ENCODE data around the gene PARVG. TPM values are rescaled to one million over a fixed set of nuclear protein-coding genes. Genes with fewer than 3 reads are reported as not detected.

Gene PARVG
- total and polyA plus RNA-seq, 9 of the 15 experiments (the other 6 are each of a cell fraction or from before 2014, with no cell fraction given) = 0.35 TPM; not detected in 8

DNA sequence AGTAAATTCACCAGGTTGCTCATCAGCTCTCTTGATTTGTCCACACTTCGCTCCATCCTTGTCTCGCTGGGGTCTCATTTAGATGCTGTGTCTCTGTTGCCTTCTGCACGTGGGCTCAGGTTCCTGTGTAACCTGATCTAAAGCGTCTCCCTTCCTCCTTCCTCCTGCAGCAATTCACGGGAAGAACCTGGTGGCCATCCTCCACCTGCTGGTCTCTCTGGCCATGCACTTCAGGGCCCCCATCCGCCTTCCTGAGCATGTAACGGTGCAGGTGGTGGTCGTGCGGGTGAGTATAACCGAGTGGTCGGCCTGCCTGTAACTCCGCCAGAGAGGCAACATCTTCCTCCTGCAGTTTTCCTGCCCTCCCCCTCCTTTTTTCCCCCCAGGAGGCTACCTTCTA, 48.0 kb upstream of the PARVG start:
- Histone ChIP-seq H4K20me1 (replicated peaks; ENCODE audit: control insufficient read depth, insufficient read depth, low read length) (0 out of 2 replicates have a peak, but pooled peaks cover 5% of the 10 kb centered on the region), H3K4me2 (ENCODE audit: insufficient read depth, low read length) (no peak overlapping the region), H3K4me3 (no peak overlapping the region), H3K79me2 (ENCODE audit: control insufficient read depth, insufficient read depth, low read length) (no peaks in the 10 kb centered on the region), H2AFZ (ENCODE audit: low read depth, low read length) (no peak overlapping the region), H3K9ac (ENCODE audit: insufficient read depth in 1 of 2, low read depth in 2 of 2, low read length in 2 of 2) (no peak overlapping the region), H3K27me3 (ENCODE audit: control insufficient read depth in 2 of 2, insufficient read depth in 2 of 2, low read length in 2 of 2) (no peaks in the 10 kb centered on the region), H3K4me1 (replicated peaks in 1 of 2; ENCODE audit: control insufficient read depth in 2 of 2, insufficient read depth in 2 of 2, low read length in 2 of 2) (peaks cover 0 to 5% of the 10 kb centered on the region in 2 experiments; a peak in 4 of 5 replicates), H3K27ac (ENCODE audit: extremely low read depth, low read depth, low read length) (no peak overlapping the region), H3K9me3 (replicated peaks; ENCODE audit: control insufficient read depth, insufficient read depth, low read depth, low read length) (no peaks in the 10 kb centered on the region), H3K36me3 (ENCODE audit: control insufficient read depth, insufficient read depth, low read length) (peaks cover 18% of the 10 kb centered on the region; the same call in 1 of the 3 replicates), H3K9me1 (ENCODE audit: control insufficient read depth, insufficient read depth, low read length) (no peaks in the 10 kb centered on the region)
- ChIA-PET POLR2A (no interaction called here), CTCF (ENCODE audit: low intra/inter-chr PET ratio) (no interaction called here)
- no TSS peak for BruUV-seq (replicated peaks)
- no peak for ATAC-seq
- intact Hi-C loops (cut with micrococcal nuclease) (no loop called here), in situ Hi-C loops (cut with MboI) (no loop called here)
- DNase-seq (ENCODE audit: extremely low read depth in 1 of 4, low spot score in 3 of 4) = no peak
- TF ChIP-seq, protein P1, sequence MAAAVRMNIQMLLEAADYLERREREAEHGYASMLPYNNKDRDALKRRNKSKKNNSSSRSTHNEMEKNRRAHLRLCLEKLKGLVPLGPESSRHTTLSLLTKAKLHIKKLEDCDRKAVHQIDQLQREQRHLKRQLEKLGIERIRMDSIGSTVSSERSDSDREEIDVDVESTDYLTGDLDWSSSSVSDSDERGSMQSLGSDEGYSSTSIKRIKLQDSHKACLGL (CRISPR knock-in tag; IDR thresholded peaks at IDR 0.05; ENCODE audit: borderline replicate concordance, poor library complexity, severe bottlenecking) = no peak
- TF ChIP-seq, protein P2, sequence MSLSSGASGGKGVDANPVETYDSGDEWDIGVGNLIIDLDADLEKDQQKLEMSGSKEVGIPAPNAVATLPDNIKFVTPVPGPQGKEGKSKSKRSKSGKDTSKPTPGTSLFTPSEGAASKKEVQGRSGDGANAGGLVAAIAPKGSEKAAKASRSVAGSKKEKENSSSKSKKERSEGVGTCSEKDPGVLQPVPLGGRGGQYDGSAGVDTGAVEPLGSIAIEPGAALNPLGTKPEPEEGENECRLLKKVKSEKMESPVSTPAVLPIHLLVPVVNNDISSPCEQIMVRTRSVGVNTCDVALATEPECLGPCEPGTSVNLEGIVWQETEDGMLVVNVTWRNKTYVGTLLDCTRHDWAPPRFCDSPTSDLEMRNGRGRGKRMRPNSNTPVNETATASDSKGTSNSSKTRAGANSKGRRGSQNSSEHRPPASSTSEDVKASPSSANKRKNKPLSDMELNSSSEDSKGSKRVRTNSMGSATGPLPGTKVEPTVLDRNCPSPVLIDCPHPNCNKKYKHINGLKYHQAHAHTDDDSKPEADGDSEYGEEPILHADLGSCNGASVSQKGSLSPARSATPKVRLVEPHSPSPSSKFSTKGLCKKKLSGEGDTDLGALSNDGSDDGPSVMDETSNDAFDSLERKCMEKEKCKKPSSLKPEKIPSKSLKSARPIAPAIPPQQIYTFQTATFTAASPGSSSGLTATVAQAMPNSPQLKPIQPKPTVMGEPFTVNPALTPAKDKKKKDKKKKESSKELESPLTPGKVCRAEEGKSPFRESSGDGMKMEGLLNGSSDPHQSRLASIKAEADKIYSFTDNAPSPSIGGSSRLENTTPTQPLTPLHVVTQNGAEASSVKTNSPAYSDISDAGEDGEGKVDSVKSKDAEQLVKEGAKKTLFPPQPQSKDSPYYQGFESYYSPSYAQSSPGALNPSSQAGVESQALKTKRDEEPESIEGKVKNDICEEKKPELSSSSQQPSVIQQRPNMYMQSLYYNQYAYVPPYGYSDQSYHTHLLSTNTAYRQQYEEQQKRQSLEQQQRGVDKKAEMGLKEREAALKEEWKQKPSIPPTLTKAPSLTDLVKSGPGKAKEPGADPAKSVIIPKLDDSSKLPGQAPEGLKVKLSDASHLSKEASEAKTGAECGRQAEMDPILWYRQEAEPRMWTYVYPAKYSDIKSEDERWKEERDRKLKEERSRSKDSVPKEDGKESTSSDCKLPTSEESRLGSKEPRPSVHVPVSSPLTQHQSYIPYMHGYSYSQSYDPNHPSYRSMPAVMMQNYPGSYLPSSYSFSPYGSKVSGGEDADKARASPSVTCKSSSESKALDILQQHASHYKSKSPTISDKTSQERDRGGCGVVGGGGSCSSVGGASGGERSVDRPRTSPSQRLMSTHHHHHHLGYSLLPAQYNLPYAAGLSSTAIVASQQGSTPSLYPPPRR (CRISPR knock-in tag; IDR thresholded peaks at IDR 0.05; ENCODE audit: borderline replicate concordance) = no peak
- no peak for TF ChIP-seq GTF2E2 (tag; IDR thresholded peaks at IDR 0.05)
- TF ChIP-seq HCFC1 (IDR thresholded peaks at IDR 0.05; ENCODE audit: low read depth, low read length) = no peak
- TF ChIP-seq RFX5 (IDR thresholded peaks at IDR 0.05; ENCODE audit: low read depth, low read length) = no peak
- TF ChIP-seq ZNF140 (CRISPR knock-in tag; IDR thresholded peaks at IDR 0.05) = no peak
- TF ChIP-seq NFIC (IDR thresholded peaks at IDR 0.05) = no peak
- no peak for FAIRE-seq
- 96% methylated on average over 6 of the region's 12 CpGs for WGBS (ENCODE audit: insufficient coverage, low coverage, missing lambda C conversion rate)

All from K562 (cell line).